Endothelial cell of umbilical vein (primary cell): ENCODE results near the gene HECTD1. TPM values are rescaled to one million over a fixed set of nuclear protein-coding genes. Genes with fewer than 3 reads are reported as not detected.

Source experiments
- BruUV-seq: library from RNA; stranded (reverse); fragments of 400-500 nt; replicated peaks from 2 replicates; lab custom pipeline; 2021; lab: Mats Ljungman, UMichigan
- CTCF ChIA-PET: fragments of 300-600, 350-600 bp; sonication (Branson Sonifier 250); formaldehyde crosslinking; loops from one replicate; lab custom pipeline; 2021; ENCODE audit warnings: antibody characterized with exemption, inconsistent platforms; lab: Charles Lee
- POLR2A ChIA-PET: fragments of 300-600, 350-600 bp; sonication (Branson Sonifier 250); formaldehyde crosslinking; loops from one replicate; lab custom pipeline; 2021; ENCODE audit warnings: antibody characterized with exemption, inconsistent platforms; lab: Charles Lee
- DNase-seq: peaks from one replicate; pipeline ENCODE4 v3.0.0-alpha.2; 2011; ENCODE audit warnings: low read depth, low spot score
- FAIRE-seq: peaks from 2 replicates; lab custom pipeline; 2011; peaks lifted over from hg19 to GRCh38; lab: Jason Lieb, UNC
- H2AFZ ChIP-seq: 2 replicates; pipeline ENCODE4 v1.6.0; 2012; ENCODE audit warnings: low read depth, low read length, control low read depth, inconsistent platforms
- H3K27ac ChIP-seq: 2 replicates; pipeline ENCODE4 v1.5.1; 2011; ENCODE audit warnings: low read depth, mild to moderate bottlenecking, control low read depth, low read length, moderate library complexity; ENCODE audit not compliant: insufficient read depth
- H3K27me3 ChIP-seq, 2 experiments: 2 replicates each; pipeline versions ENCODE4 v1.6.0 to v1.6.1; 2011; ENCODE audit warnings: low read length in 2 of 2, mixed read lengths in 1 of 2; ENCODE audit not compliant: control insufficient read depth in 2 of 2, insufficient read depth in 2 of 2
- H3K36me3 ChIP-seq, 2 experiments: 2 replicates in 1 of 2; 3 replicates in 1 of 2; pipeline ENCODE4 v1.5.1; 2011; ENCODE audit warnings: low read length in 2 of 2, mild to moderate bottlenecking in 1 of 2, moderate library complexity in 1 of 2; ENCODE audit not compliant: control insufficient read depth in 2 of 2, insufficient read depth in 2 of 2; ENCODE audit errors: extremely low read depth in 1 of 2
- H3K4me1 ChIP-seq: 3 replicates; pipeline ENCODE4 v1.5.1; 2011; ENCODE audit warnings: mild to moderate bottlenecking, low read length; ENCODE audit not compliant: control insufficient read depth, insufficient read depth; ENCODE audit errors: extremely low read depth
- H3K4me2 ChIP-seq: 2 replicates; pipeline ENCODE4 v1.6.1; 2011; ENCODE audit warnings: low read length, control low read depth, mixed read lengths; ENCODE audit not compliant: insufficient read depth
- H3K4me3 ChIP-seq, 3 experiments: fragments of 200-600 bp in 1 of 3; sonication (generic), shearing (Covaris generic) in 1 of 3; replicated peaks in 1 of 3; 2 replicates each; pipeline ENCODE4 v1.5.1; 2011 to 2016; ENCODE audit warnings: control low read depth in 3 of 3, low read length in 3 of 3, mild to moderate bottlenecking in 2 of 3, inconsistent platforms in 1 of 3, low read depth in 1 of 3, moderate library complexity in 1 of 3; ENCODE audit not compliant: insufficient read depth in 1 of 3
- H3K79me2 ChIP-seq: 2 replicates; pipeline ENCODE4 v1.6.0; 2012; ENCODE audit warnings: low read length, inconsistent platforms; ENCODE audit not compliant: control insufficient read depth, insufficient read depth
- H3K9ac ChIP-seq: replicated peaks from 2 replicates; pipeline ENCODE3; 2011; ENCODE audit warnings: low read length, control low read depth; ENCODE audit not compliant: insufficient read depth; ENCODE audit errors: extremely low read depth
- H3K9me1 ChIP-seq: replicated peaks from 3 replicates; pipeline ENCODE4 v1.6.0; 2011; ENCODE audit warnings: mild to moderate bottlenecking, low read length; ENCODE audit not compliant: control insufficient read depth, insufficient read depth; ENCODE audit errors: extremely low read depth
- H3K9me3 ChIP-seq: replicated peaks from 2 replicates; pipeline ENCODE4 v1.5.1; 2012; ENCODE audit warnings: low read length, inconsistent platforms; ENCODE audit not compliant: control insufficient read depth, insufficient read depth
- H4K20me1 ChIP-seq: replicated peaks from 2 replicates; pipeline ENCODE3; 2011; ENCODE audit warnings: mild to moderate bottlenecking, low read length; ENCODE audit not compliant: control insufficient read depth, insufficient read depth; ENCODE audit errors: extremely low read depth
- EZH2 ChIP-seq: IDR thresholded peaks from 2 replicates; pipeline ENCODE4 v1.6.1; 2012; ENCODE audit warnings: borderline replicate concordance, low read depth, mild to moderate bottlenecking, moderate library complexity, low read length, inconsistent platforms; ENCODE audit not compliant: severe bottlenecking
- FOS ChIP-seq: IDR thresholded peaks from 2 replicates; pipeline ENCODE4 v1.6.1; 2011; ENCODE audit warnings: mild to moderate bottlenecking, low read length, moderate library complexity, borderline replicate concordance; ENCODE audit not compliant: insufficient read depth
- GATA2 ChIP-seq: IDR thresholded peaks from 2 replicates; pipeline ENCODE4 v1.7.0; 2011; ENCODE audit warnings: low read depth, mild to moderate bottlenecking, moderate library complexity, mixed read lengths, low read length; ENCODE audit not compliant: insufficient read length, insufficient read depth
- JUN ChIP-seq: IDR thresholded peaks from 2 replicates; pipeline ENCODE4 v1.6.1; 2011; ENCODE audit warnings: borderline replicate concordance, low read depth; ENCODE audit not compliant: insufficient read length, insufficient read depth
- MAX ChIP-seq: IDR thresholded peaks from 2 replicates; pipeline ENCODE4 v1.6.1; 2011; ENCODE audit not compliant: insufficient read depth, insufficient read length
- MYC ChIP-seq: IDR thresholded peaks from one replicate; pipeline ENCODE4 v1.6.1; 2011; ENCODE audit warnings: mild to moderate bottlenecking, low read depth, low read length
- POLR2A ChIP-seq: IDR thresholded peaks from 2 replicates; pipeline ENCODE4 v1.6.1; 2012; ENCODE audit warnings: low read depth, mild to moderate bottlenecking, control low read depth, low read length
- POLR2AphosphoS5 ChIP-seq: IDR thresholded peaks from 2 replicates; pipeline ENCODE4 v1.6.1; 2012; ENCODE audit warnings: low read depth, mild to moderate bottlenecking, control low read depth, low read length, moderate library complexity; ENCODE audit not compliant: insufficient read depth
- dilution Hi-C: fragments of 300-500 bp; cut with MboI; formaldehyde crosslinking; loops from one replicate; pipeline ENCODE4 v1.15.0; 2019; ENCODE audit warnings: low sequenced_read_pairs; ENCODE audit not compliant: extremely low pct_ligation_motif_present
- intact Hi-C: fragments of 100-400 bp; cut with micrococcal nuclease; formaldehyde crosslinking; loops from one replicate; pipeline ENCODE4 v1.10.0; 2022
- polyA plus RNA-seq, 4 experiments: library from polyadenylated mRNA; depleted of rRNA in 3 of 4; stranded (reverse) in 3 of 4; unstranded in 1 of 4; fragments of >200 nt; gene quantifications; 2 replicates each; pipeline versions ENCODE4 v1.2.1 to v1.2.3, GENCODE V29; 2011 to 2012; ENCODE audit warnings: missing spikeins in 1 of 4
- total RNA-seq: library from RNA; stranded (reverse); gene quantifications from 2 replicates; pipeline ENCODE4 v1.2.3, GENCODE V29; 2021
- TF ChIP-seq, protein P1 (sequence below), 2 donors: IDR thresholded peaks; 1 replicate in 1 of 2; 2 replicates in 1 of 2; pipeline ENCODE4 v1.5.1; 2011; ENCODE audit warnings: low read length in 2 of 2, mild to moderate bottlenecking in 2 of 2, moderate library complexity in 2 of 2, control low read depth in 1 of 2, inconsistent platforms in 1 of 2, low read depth in 1 of 2; ENCODE audit not compliant: insufficient read depth in 1 of 2; ENCODE audit errors: extremely low read depth in 1 of 2

HECTD1 gene
- total and polyA plus RNA-seq, 2 donors (not counting 3 experiments of a cell fraction or from before 2014, with no cell fraction given): 67.9 to 181 TPM

DNA sequence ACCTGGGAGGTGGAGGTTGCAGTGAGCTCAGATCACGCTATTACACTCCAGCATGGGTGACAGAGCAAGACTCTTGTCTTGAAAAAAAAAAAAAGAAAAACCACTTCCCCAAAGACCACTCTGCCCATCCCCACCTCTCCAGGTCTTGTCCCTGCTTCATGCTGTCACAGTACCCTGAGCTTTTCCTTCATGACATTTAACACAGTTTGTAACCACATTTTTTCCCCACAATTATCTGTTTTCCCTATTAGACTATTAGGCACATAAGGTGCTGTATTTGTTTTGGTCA is 6.9 kb downstream of the HECTD1 start:
- TF ChIP-seq JUN (no peak), EZH2 (no peak), POLR2AphosphoS5 (no peak), MAX (no peak), GATA2 (no peak), POLR2A (no peak), MYC (no peak), FOS (no peak)
- TF ChIP-seq, protein P1, sequence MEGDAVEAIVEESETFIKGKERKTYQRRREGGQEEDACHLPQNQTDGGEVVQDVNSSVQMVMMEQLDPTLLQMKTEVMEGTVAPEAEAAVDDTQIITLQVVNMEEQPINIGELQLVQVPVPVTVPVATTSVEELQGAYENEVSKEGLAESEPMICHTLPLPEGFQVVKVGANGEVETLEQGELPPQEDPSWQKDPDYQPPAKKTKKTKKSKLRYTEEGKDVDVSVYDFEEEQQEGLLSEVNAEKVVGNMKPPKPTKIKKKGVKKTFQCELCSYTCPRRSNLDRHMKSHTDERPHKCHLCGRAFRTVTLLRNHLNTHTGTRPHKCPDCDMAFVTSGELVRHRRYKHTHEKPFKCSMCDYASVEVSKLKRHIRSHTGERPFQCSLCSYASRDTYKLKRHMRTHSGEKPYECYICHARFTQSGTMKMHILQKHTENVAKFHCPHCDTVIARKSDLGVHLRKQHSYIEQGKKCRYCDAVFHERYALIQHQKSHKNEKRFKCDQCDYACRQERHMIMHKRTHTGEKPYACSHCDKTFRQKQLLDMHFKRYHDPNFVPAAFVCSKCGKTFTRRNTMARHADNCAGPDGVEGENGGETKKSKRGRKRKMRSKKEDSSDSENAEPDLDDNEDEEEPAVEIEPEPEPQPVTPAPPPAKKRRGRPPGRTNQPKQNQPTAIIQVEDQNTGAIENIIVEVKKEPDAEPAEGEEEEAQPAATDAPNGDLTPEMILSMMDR (IDR thresholded peaks at IDR 0.05; ENCODE audit: extremely low read depth in 1 of 2, insufficient read depth in 1 of 2, low read depth in 1 of 2, low read length in 2 of 2): no peak
- peaks cover 0 to 4% of the 10 kb centered on the region in 2 experiments for H3K36me3 ChIP-seq
- H3K79me2 ChIP-seq: peaks cover 86% of the 10 kb centered on the region
- no peaks in the 10 kb centered on the region for H3K9me1 ChIP-seq
- peaks cover 30% of the 10 kb centered on the region for H3K4me1 ChIP-seq
- no TSS peak for BruUV-seq
- DNase-seq (no peak), FAIRE-seq (no peak)
- intact Hi-C loops (no loop called here), dilution Hi-C loops (no loop called here)
- no peak overlapping the region for H3K27ac ChIP-seq
- H3K9me3 ChIP-seq: no peaks in the 10 kb centered on the region
- H3K27me3 ChIP-seq: no peaks in the 10 kb centered on the region
- no peak overlapping the region for H3K9ac ChIP-seq
- no peak overlapping the region for H3K4me3 ChIP-seq
- peak overlapping the region; percentile 30 for H3K4me2 ChIP-seq
- ChIA-PET POLR2A (no interaction called here), CTCF (interaction anchor here (1.0 kb wide), 1 partner anchor 64 kb away, joined by 3 read pairs; no protein-coding TSS in a partner anchor)
- no peak overlapping the region for H2AFZ ChIP-seq
- H4K20me1 ChIP-seq: peaks cover 7% of the 10 kb centered on the region
